HEK293 (cell line): ENCODE measurements around the gene ZNF354B.

Experiments used
- CTCF ChIP-seq: fragments of 450-650 bp; formaldehyde crosslinking; IDR thresholded peaks from 2 replicates; pipeline ENCODE4 v1.5.1; 2016; ENCODE audit warnings: missing biosample characterization, missing genetic modification characterization
- KLF1 ChIP-seq: fragments of 450-650 bp; formaldehyde crosslinking; IDR thresholded peaks from 2 replicates; pipeline ENCODE4 v1.5.1; 2016; ENCODE audit warnings: missing biosample characterization, missing genetic modification characterization
- KLF17 ChIP-seq: fragments of 450-650 bp; formaldehyde crosslinking; IDR thresholded peaks from 2 replicates; pipeline ENCODE4 v1.5.1; 2016; ENCODE audit warnings: missing biosample characterization, missing genetic modification characterization
- YY1 ChIP-seq: fragments of 450-650 bp; formaldehyde crosslinking; IDR thresholded peaks from 2 replicates; pipeline ENCODE4 v1.5.1; 2018; ENCODE audit warnings: missing biosample characterization, missing genetic modification characterization
- ZNF426 ChIP-seq: fragments of 450-650 bp; formaldehyde crosslinking; IDR thresholded peaks from 2 replicates; pipeline ENCODE4 v1.5.1; 2017; ENCODE audit warnings: missing biosample characterization, missing genetic modification characterization, mild to moderate bottlenecking, inconsistent platforms, moderate library complexity
- ZSCAN16 ChIP-seq: fragments of 450-650 bp; formaldehyde crosslinking; IDR thresholded peaks from 2 replicates; pipeline ENCODE4 v1.5.1; 2016; ENCODE audit warnings: missing biosample characterization, missing genetic modification characterization

GRCh38 chr5:178849316-178849715, 10.4 kb upstream of the ZNF354B start:
- TF ChIP-seq CTCF (tag by site-specific recombination) (no peak), ZNF426 (no peak), KLF1 (tag by site-specific recombination) (no peak), KLF17 (tag by site-specific recombination) (no peak), ZSCAN16 (tag by site-specific recombination) (no peak), YY1 (tag by site-specific recombination) (no peak)
